GM12878 (cell line): ENCODE measurements around the gene KLF9. TPM values are rescaled to one million over a fixed set of nuclear protein-coding genes. Genes with fewer than 3 reads are reported as not detected.

ENCODE experiments used
- ATAC-seq: fragments of 200-7000 bp; cut with Tn5 transposase; 3 replicates; pipeline ENCODE4 v1.9.1; 2020; ENCODE audit warnings: mild to moderate bottlenecking, moderate library complexity
- BruUV-seq: library from RNA; stranded (reverse); fragments of 400-500 nt; replicated peaks from 2 replicates; lab custom pipeline; 2021; lab: Mats Ljungman, UMichigan
- CTCF ChIA-PET: fragments of 300-600 bp; sonication (Branson Sonifier 250); formaldehyde crosslinking; extraction: SDS; loops from one replicate; lab custom pipeline; 2021; ENCODE audit warnings: inconsistent platforms; lab: Yijun Ruan, JAX
- POLR2A ChIA-PET: fragments of 350-600 bp; formaldehyde crosslinking; extraction: SDS; loops from one replicate; lab custom pipeline; 2021; ENCODE audit warnings: inconsistent platforms; lab: Charles Lee
- RAD21 ChIA-PET: fragments of 300-600 bp; sonication (Branson Sonifier 250); formaldehyde crosslinking; loops from one replicate; lab custom pipeline; 2023; ENCODE audit warnings: antibody characterized with exemption; ENCODE audit not compliant: unreplicated experiment; lab: Charles Lee
- SMC1A ChIA-PET: fragments of 300-600 bp; sonication (Branson Sonifier 250); formaldehyde crosslinking; loops from one replicate; lab custom pipeline; 2023; ENCODE audit not compliant: unreplicated experiment, uncharacterized antibody; lab: Charles Lee
- DNase-seq: peaks from one replicate; pipeline ENCODE4 v3.0.0-alpha.2; 2011; ENCODE audit warnings: low read depth, low spot score
- FAIRE-seq: peaks from 3 replicates; lab custom pipeline; 2011; peaks lifted over from hg19 to GRCh38; lab: Jason Lieb, UNC
- H2AFZ ChIP-seq: 2 replicates; pipeline ENCODE4 v1.6.0; 2011; ENCODE audit warnings: low read depth, low read length, control low read depth; ENCODE audit not compliant: control insufficient read depth
- H3K27ac ChIP-seq: 2 replicates; pipeline ENCODE4 v1.5.1; 2011; ENCODE audit warnings: control low read depth; ENCODE audit not compliant: control insufficient read depth, insufficient read depth
- H3K27me3 ChIP-seq, 2 experiments: replicated peaks in 1 of 2; 2 replicates each; pipeline versions ENCODE4 v1.6.0 to v1.6.1; 2011; ENCODE audit warnings: low read length in 1 of 2; ENCODE audit not compliant: control insufficient read depth in 2 of 2, insufficient read depth in 2 of 2
- H3K36me3 ChIP-seq, 2 experiments: 2 replicates each; pipeline ENCODE4 v1.5.1; 2011; ENCODE audit warnings: low read length in 1 of 2; ENCODE audit not compliant: control insufficient read depth in 2 of 2, insufficient read depth in 2 of 2
- H3K4me1 ChIP-seq: 2 replicates; pipeline ENCODE4 v1.6.1; 2011; ENCODE audit warnings: mild to moderate bottlenecking, low read length, moderate library complexity, mixed read lengths; ENCODE audit not compliant: control insufficient read depth, insufficient read depth
- H3K4me2 ChIP-seq: 2 replicates; pipeline ENCODE4 v1.6.0; 2011; ENCODE audit warnings: control low read depth; ENCODE audit not compliant: control insufficient read depth, insufficient read depth
- H3K4me3 ChIP-seq: fragments of 200-600 bp; sonication (generic); 2 replicates; pipeline ENCODE4 v1.5.1; 2016
- H3K79me2 ChIP-seq: 2 replicates; pipeline ENCODE4 v1.6.0; 2011; ENCODE audit warnings: low read length; ENCODE audit not compliant: control insufficient read depth, insufficient read depth
- H3K9ac ChIP-seq: 2 replicates; pipeline ENCODE4 v1.8.0; 2011; ENCODE audit warnings: low read length, control low read depth, mixed read lengths; ENCODE audit not compliant: control insufficient read depth, insufficient read depth
- H3K9me3 ChIP-seq: replicated peaks from 3 replicates; pipeline ENCODE4 v1.5.1; 2011; ENCODE audit warnings: mild to moderate bottlenecking, low read length; ENCODE audit not compliant: control insufficient read depth, insufficient read depth
- H4K20me1 ChIP-seq: 2 replicates; pipeline ENCODE4 v1.6.0; 2011; ENCODE audit not compliant: control insufficient read depth, insufficient read depth
- BCLAF1 ChIP-seq: fragments of 450-650 bp; IDR thresholded peaks from 2 replicates; pipeline ENCODE4 v1.6.1; 2017; ENCODE audit warnings: antibody characterized with exemption, mild to moderate bottlenecking, moderate library complexity
- CBX3 ChIP-seq: fragments of 200-600 bp; sonication (generic); IDR thresholded peaks from 2 replicates; pipeline ENCODE4 v1.6.1; 2016; ENCODE audit warnings: low read depth, borderline replicate concordance
- GATAD2B ChIP-seq: fragments of 450-650 bp; conservative IDR thresholded peaks from 2 replicates; pipeline ENCODE4 v1.6.1; 2017; ENCODE audit warnings: low read depth, mild to moderate bottlenecking, moderate library complexity
- HCFC1 ChIP-seq: fragments of 150-350 bp; IDR thresholded peaks from 2 replicates; pipeline ENCODE4 v1.6.1; 2014; ENCODE audit warnings: low read length
- HDAC6 ChIP-seq: fragments of 200-600 bp; sonication (generic); IDR thresholded peaks from one replicate; pipeline ENCODE4 v1.8.0; 2017; ENCODE audit warnings: antibody characterized with exemption; ENCODE audit not compliant: unreplicated experiment
- JUNB ChIP-seq: IDR thresholded peaks from 2 replicates; pipeline ENCODE4 v1.6.1; 2016; ENCODE audit warnings: antibody characterized with exemption, mild to moderate bottlenecking
- NFYB ChIP-seq: IDR thresholded peaks from 2 replicates; pipeline ENCODE4 v1.6.1; 2011; ENCODE audit warnings: low read depth, mild to moderate bottlenecking, low read length, improper control_type of control experiment, moderate library complexity; ENCODE audit not compliant: insufficient read depth
- NKRF ChIP-seq: fragments of 450-650 bp; conservative IDR thresholded peaks from 2 replicates; pipeline ENCODE4 v1.6.1; 2017; ENCODE audit warnings: mild to moderate bottlenecking, moderate library complexity
- RBBP5 ChIP-seq: fragments of 200-600 bp; sonication (generic); conservative IDR thresholded peaks from 2 replicates; pipeline ENCODE4 v1.6.1; 2016
- STAT3 ChIP-seq: IDR thresholded peaks from 2 replicates; pipeline ENCODE4 v1.6.1; 2011; ENCODE audit warnings: low read depth, low read length, improper control_type of control experiment
- ZNF217 ChIP-seq: fragments of 450-650 bp; IDR thresholded peaks from 2 replicates; pipeline ENCODE4 v1.6.1; 2017; ENCODE audit warnings: antibody characterized with exemption, mild to moderate bottlenecking
- ZNF274 ChIP-seq: IDR thresholded peaks from one replicate; pipeline ENCODE4 v1.8.0; 2011; ENCODE audit not compliant: insufficient read length, insufficient read depth
- WGBS: methylation state at CpG from one replicate; pipeline ENCODE4 v1.1.6; 2016; ENCODE audit warnings: low lambda C conversion rate; ENCODE audit not compliant: insufficient replicate concordance, insufficient coverage; ENCODE audit errors: missing lambda C conversion rate; 5-methylcytosine and 5-hydroxymethylcytosine counted together
- in situ Hi-C: fragments of 300-500 bp; cut with MboI; formaldehyde crosslinking; loops from 9 replicates; pipeline ENCODE4 v1.14.3; 2018; ENCODE audit warnings: mixed read lengths
- intact Hi-C: fragments of 100-400 bp; cut with micrococcal nuclease; formaldehyde crosslinking; loops from one replicate; pipeline ENCODE4 v1.14.2; 2022; ENCODE audit not compliant: unreplicated experiment
- polyA plus RNA-seq, 11 experiments: library from polyadenylated mRNA; depleted of rRNA in 4 of 11; unstranded in 6 of 11; stranded (reverse) in 5 of 11; fragments of >200 nt; fragmentation: Nextera tagmentation in 4 of 11; fragmentation: Illumina TruSeq in 1 of 11; extraction: Ambion mirVana in 4 of 11; extraction: Trizol in 1 of 11; gene quantifications; 1 replicate in 1 of 11; 2 replicates in 10 of 11; pipeline versions ENCODE4 v1.2.1 to v1.2.3, GENCODE V29; 2011 to 2016; ENCODE audit warnings: inconsistent platforms in 2 of 11, missing spikeins in 2 of 11, low read depth in 1 of 11
- total RNA-seq, 4 experiments: library from RNA; depleted of rRNA in 3 of 4; stranded (reverse); fragments of >200 nt in 3 of 4; fragmentation: Illumina TruSeq in 1 of 4; extraction: Trizol in 1 of 4; gene quantifications; 2 replicates each; pipeline versions ENCODE4 v1.2.1 to v1.2.3, GENCODE V29; 2013 to 2021

The KLF9 gene
- total and polyA plus RNA-seq, 10 of the 15 experiments (the other 5 are each of a cell fraction or from before 2014, with no cell fraction given): 0.09 to 0.96 (median 0.83) TPM

- H2AFZ ChIP-seq: no peak overlapping the region
- intact Hi-C loops (no loop called here), in situ Hi-C loops (no loop called here)
- WGBS: 25% methylated on average over 3 of the region's 3 CpGs
- TF ChIP-seq BCLAF1 (no peak), JUNB (no peak), ZNF217 (no peak), NKRF (no peak), GATAD2B (no peak), STAT3 (no peak), ZNF274 (no peak), NFYB (no peak), CBX3 (no peak), HDAC6 (no peak), HCFC1 (no peak), RBBP5 (no peak)
- no peaks in the 10 kb centered on the region for H3K4me1 ChIP-seq
- RAD21 ChIA-PET: no interaction called here
- no peak overlapping the region for H3K4me3 ChIP-seq
- FAIRE-seq: no peak
- H3K79me2 ChIP-seq: no peaks in the 10 kb centered on the region
- no peak for ATAC-seq
- no peaks in the 10 kb centered on the region for H4K20me1 ChIP-seq
- no peak overlapping the region for H3K4me2 ChIP-seq
- H3K9me3 ChIP-seq: no peaks in the 10 kb centered on the region
- H3K27ac ChIP-seq: no peak overlapping the region
- H3K9ac ChIP-seq: no peak overlapping the region
- H3K36me3 ChIP-seq: no peaks in the 10 kb centered on the region
- DNase-seq: no peak
- no TSS peak for BruUV-seq
- SMC1A ChIA-PET: interaction anchor here (0.7 to 1.6 kb wide), 3 partner anchors 20 to 37 kb away, joined by 3 read pairs; no protein-coding TSS in a partner anchor
- CTCF ChIA-PET: interaction anchor here (1.3 to 1.5 kb wide), 2 partner anchors 16 to 37 kb away, joined by 3 to 4 read pairs; no protein-coding TSS in a partner anchor
- POLR2A ChIA-PET: interaction anchor here (0.5 kb wide), 1 partner anchor 23 kb away, joined by 3 read pairs; no protein-coding TSS in a partner anchor
- H3K27me3 ChIP-seq: no peaks in the 10 kb centered on the region
These were observed 25.3 kb downstream of the KLF9 start for GRCh38 chr9:70389188-70389587.
